D721Med (cell line): Measurements from ENCODE around the gene MBP.

Experiments used
- DNase-seq: peaks from one replicate; pipeline ENCODE4 v3.0.0; 2011; ENCODE audit warnings: low spot score; ENCODE audit not compliant: insufficient read length
- FAIRE-seq: peaks from 2 replicates; lab custom pipeline; 2011; peaks lifted over from hg19 to GRCh38; lab: Jason Lieb, UNC
- CTCF ChIP-seq: IDR thresholded peaks from 2 replicates; pipeline ENCODE4 v1.5.1; 2012; ENCODE audit warnings: mild to moderate bottlenecking, control low read depth; ENCODE audit not compliant: insufficient read depth; ENCODE audit errors: missing control alignments

MBP gene

GRCh38 chr18:77113361-77114151, 19.0 kb downstream of the MBP start:
- FAIRE-seq: no peak
- no peak for TF ChIP-seq CTCF
- DNase-seq: no peak

DNA sequence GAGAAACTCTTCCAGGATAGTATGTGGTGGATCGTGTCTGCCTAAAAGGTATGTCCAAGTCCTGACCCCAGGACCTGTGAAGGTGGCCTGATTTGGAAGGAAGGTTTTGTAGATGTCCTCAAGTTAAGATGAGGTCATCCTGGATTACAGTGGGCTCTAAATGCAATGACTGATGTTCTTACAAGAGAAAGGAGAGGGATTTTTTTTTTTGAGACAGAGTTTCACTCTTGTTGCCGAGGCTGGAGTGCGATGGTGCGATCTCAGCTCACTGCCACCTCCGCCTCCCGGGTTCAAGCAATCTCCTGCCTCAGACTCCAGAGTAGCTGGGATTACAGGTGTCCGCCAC, 19.9 kb downstream of the MBP start:
- no peak for TF ChIP-seq CTCF
- DNase-seq: no peak
- FAIRE-seq: peak; percentile 56

DNA sequence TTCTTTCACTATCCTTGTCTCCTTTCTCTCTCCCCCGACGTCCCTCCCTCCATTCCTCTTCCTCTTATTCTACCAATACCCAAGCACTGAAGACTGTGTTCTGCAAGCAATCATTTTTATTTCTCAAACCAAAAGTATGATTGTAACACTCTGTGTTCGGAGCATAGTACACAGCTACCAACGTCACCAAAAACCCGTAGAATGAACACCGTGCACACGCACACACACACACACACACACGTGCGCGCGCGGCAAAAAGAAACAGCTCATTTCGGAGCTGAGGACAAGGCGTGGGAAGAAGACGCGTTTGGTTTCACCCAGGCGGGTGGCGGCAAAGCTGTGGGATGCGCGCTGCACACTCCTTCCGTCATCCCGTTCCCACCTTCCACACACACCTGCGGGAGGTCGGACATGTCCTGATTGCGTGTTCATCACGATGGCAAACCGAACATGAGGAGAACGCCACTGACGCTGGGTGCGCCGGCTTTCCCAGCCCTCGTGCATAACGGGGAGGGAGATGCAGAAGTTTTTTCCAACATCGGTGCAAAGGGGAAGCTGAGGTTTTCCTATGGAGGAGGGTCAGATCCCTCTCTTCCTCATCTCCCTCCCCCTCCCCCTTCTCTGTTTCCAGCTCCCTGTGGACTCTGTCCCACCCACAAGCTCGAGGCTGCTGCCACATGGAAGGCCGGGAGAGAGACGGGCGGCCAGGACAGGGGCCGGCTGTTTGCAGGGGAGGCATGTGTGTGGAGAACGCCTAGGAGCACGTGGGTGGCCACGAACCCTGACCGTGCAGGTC, 20.4 kb downstream of the MBP start:
- DNase-seq (no peak), FAIRE-seq (no peak)
- TF ChIP-seq CTCF: no peak

DNA sequence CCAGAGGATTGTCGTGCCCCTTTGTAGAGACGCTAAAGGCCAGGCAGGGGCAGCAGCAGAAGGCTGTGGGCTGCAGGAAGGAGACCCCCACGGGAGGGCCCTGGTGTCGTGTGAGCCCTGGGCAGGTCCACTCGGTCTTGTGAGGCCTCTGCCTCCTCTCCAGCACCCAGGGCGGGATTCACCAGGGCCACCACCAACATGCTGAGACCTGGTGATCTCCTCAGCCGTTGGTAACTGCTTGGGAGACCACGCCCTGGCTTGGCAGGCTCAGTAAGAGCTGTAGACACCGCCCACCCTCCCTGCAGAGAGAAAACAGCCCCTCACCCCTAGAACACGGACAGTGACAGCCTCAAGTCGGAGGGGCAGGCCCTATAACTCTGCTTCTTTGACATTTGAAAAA, 21.1 kb downstream of the MBP start:
- DNase-seq (no peak), FAIRE-seq (no peak)
- no peak for TF ChIP-seq CTCF

- no peak for DNase-seq
- TF ChIP-seq CTCF: no peak
- no peak for FAIRE-seq
These were observed 21.6 kb downstream of the MBP start for GRCh38 chr18:77110936-77111335.

DNA sequence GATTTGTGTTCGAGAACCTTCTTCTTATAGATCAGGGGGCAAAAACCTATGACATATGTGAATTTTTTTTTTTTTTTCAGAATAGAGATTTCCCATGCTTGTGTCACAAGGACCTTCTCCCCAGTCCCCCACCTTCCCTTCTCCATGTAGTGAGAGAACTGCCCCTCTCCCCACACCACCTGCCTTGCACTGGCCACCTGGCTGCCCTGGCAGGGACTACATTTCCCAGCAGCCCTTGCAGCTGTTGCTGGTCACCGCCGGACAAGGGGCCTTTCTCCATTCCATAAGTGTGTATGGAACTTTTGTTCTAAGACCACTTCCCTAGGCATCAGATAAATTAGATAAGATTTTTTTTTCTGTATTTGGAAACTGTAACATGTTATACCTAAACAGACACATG, 22.2 kb downstream of the MBP start:
- no peak for DNase-seq
- no peak for TF ChIP-seq CTCF
- FAIRE-seq: no peak

DNA sequence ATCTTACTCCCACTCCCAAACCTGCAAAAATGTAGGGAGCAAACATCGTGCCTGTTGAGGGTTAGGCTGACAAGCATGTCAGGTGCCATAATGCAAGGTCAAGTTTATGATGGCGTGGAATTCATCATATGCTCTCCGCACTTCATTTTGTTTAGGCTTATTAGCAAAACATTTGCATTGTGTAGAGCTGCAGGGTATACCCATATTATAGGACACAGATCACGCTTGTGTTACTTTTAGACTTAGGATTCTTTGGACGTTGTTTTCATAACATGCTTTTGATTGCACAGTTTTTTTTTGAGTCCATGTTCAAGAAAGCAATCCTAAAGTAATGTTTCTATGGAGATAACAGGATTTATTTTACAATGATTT, 22.9 kb downstream of the MBP start:
- no peak for TF ChIP-seq CTCF
- DNase-seq (no peak), FAIRE-seq (no peak)
